Measurements from ENCODE around the gene CYFIP2. TPM values are rescaled to one million over a fixed set of nuclear protein-coding genes. Genes with fewer than 3 reads are reported as not detected.

CYFIP2 gene
- total RNA-seq, 1 experiment from 2014 or later, result 45.1 TPM

GRCh38 chr5:157351802-157352092 lies 85.8 kb downstream of the CYFIP2 start:
- Histone ChIP-seq H3K9me3 (ENCODE audit: control insufficient read depth in 1 of 2, insufficient read depth in 1 of 2, low read depth in 1 of 2, low read length in 2 of 2) (no peaks in the 10 kb centered on the region), H3K9ac (ENCODE audit: low read length) (no peak overlapping the region), H3K4me1 (ENCODE audit: control insufficient read depth in 1 of 2, insufficient read depth in 2 of 2, low read length in 2 of 2) (no peaks in the 10 kb centered on the region), H3K27me3 (ENCODE audit: insufficient read depth, low read length) (no peaks in the 10 kb centered on the region), H3K9me2 (ENCODE audit: insufficient read depth) (no peaks in the 10 kb centered on the region), H3K36me3 (ENCODE audit: control insufficient read depth in 1 of 2, insufficient read depth in 2 of 2, low read length in 2 of 2) (no peaks in the 10 kb centered on the region), H3K4me2 (ENCODE audit: low read length) (no peak overlapping the region), H4K20me1 (ENCODE audit: insufficient read depth) (no peaks in the 10 kb centered on the region), H3K27ac (ENCODE audit: low read depth, low read length) (no peak overlapping the region), H3K79me2 (ENCODE audit: insufficient read depth, low read length) (no peaks in the 10 kb centered on the region), H2AFZ (ENCODE audit: low read depth, low read length, poor library complexity, severe bottlenecking) (no peak overlapping the region), H3K4me3 (replicated peaks in 1 of 2; ENCODE audit: low read depth in 1 of 2, low read length in 2 of 2) (no peak overlapping the region)
- POLR2A ChIA-PET, result no interaction called here
- BruUV-seq (replicated peaks), result no TSS peak
- TF ChIP-seq TCF7L2 (IDR thresholded peaks at IDR 0.05; ENCODE audit: borderline replicate concordance, extremely low read depth, insufficient read depth, insufficient read length) (no peak), CBX3 (IDR thresholded peaks at IDR 0.05; ENCODE audit: low read depth) (no peak), SIN3A (IDR thresholded peaks at IDR 0.05; ENCODE audit: low read depth) (no peak), EGR1 (IDR thresholded peaks at IDR 0.05; ENCODE audit: low read depth) (no peak), ZFX (IDR thresholded peaks at IDR 0.05) (no peak), ELF1 (IDR thresholded peaks at IDR 0.05; ENCODE audit: borderline replicate concordance, low read depth) (no peak), ZNF274 (IDR thresholded peaks at IDR 0.05; ENCODE audit: low read depth, low read length) (no peak), POLR2AphosphoS5 (IDR thresholded peaks at IDR 0.05; ENCODE audit: low read depth, low read length) (no peak), RAD21 (IDR thresholded peaks at IDR 0.05; ENCODE audit: low read depth) (no peak), FOSL1 (IDR thresholded peaks at IDR 0.05; ENCODE audit: low read depth) (no peak), CTCF (IDR thresholded peaks at IDR 0.05 in 2 of 3, conservative IDR thresholded peaks at IDR 0.05 in 1 of 3; ENCODE audit: borderline replicate concordance in 1 of 3, insufficient read depth in 1 of 3, low read depth in 2 of 3, low read length in 2 of 3) (no peak), POLR2A (IDR thresholded peaks at IDR 0.05; ENCODE audit: borderline replicate concordance, extremely low read depth, insufficient read depth, insufficient read length) (no peak), MAX (IDR thresholded peaks at IDR 0.05) (no peak), JUND (IDR thresholded peaks at IDR 0.05) (no peak)
- DNase-seq (ENCODE audit: low read depth, low spot score), result no peak
- RAD21 ChIA-PET (ENCODE audit: low non-redundant PET in 1 of 2, low total read pairs in 2 of 2, uncharacterized antibody in 2 of 2, unreplicated experiment in 2 of 2), result no interaction called here
- intact Hi-C loops (cut with micrococcal nuclease), result no loop called here
- CTCF ChIA-PET, result no interaction called here
- no peak for ATAC-seq

Measured in HCT116 (cell line).